Panc1 (cell line): ENCODE results near the gene ADARB2. TPM values are rescaled to one million over a fixed set of nuclear protein-coding genes. Genes with fewer than 3 reads are reported as not detected.

ENCODE experiments used
- ATAC-seq: fragments of 200-7000 bp; cut with Tn5 transposase; 2 replicates; pipeline ENCODE4 v1.9.1; 2020; ENCODE audit warnings: mild to moderate bottlenecking, moderate library complexity
- BruUV-seq: library from RNA; stranded (reverse); fragments of 400-500 nt; replicated peaks from 2 replicates; lab custom pipeline; 2021; lab: Mats Ljungman, UMichigan
- CTCF ChIA-PET: fragments of 300-600 bp; sonication (Branson Sonifier 250); formaldehyde crosslinking; loops from one replicate; lab custom pipeline; 2022; ENCODE audit warnings: antibody characterized with exemption; lab: Charles Lee
- POLR2A ChIA-PET: fragments of 300-600 bp; sonication (Branson Sonifier 250); formaldehyde crosslinking; loops from one replicate; lab custom pipeline; 2022; ENCODE audit warnings: antibody characterized with exemption; lab: Charles Lee
- DNase-seq: peaks from one replicate; pipeline ENCODE4 v3.0.0-alpha.2; 2010; ENCODE audit warnings: low read depth, low spot score
- H3K27ac ChIP-seq: 2 replicates; pipeline ENCODE4 v1.5.1; 2011; ENCODE audit warnings: mild to moderate bottlenecking, low read length, inconsistent platforms
- H3K27me3 ChIP-seq: fragments of 200-500 bp; sonication (Bioruptor generic); 2 replicates; pipeline ENCODE4 v1.6.0; 2014; ENCODE audit warnings: low read length, inconsistent platforms; ENCODE audit not compliant: control insufficient read depth, insufficient read depth
- H3K36me3 ChIP-seq: fragments of 200-500 bp; sonication (Bioruptor generic); 2 replicates; pipeline ENCODE4 v1.5.1; 2014; ENCODE audit warnings: inconsistent platforms, mild to moderate bottlenecking, low read length, moderate library complexity; ENCODE audit not compliant: control insufficient read depth, insufficient read depth
- H3K4me1 ChIP-seq: 2 replicates; pipeline ENCODE4 v1.5.1; 2011; ENCODE audit warnings: inconsistent platforms, mild to moderate bottlenecking, low read length, moderate library complexity; ENCODE audit not compliant: control insufficient read depth, insufficient read depth
- H3K4me3 ChIP-seq, 2 experiments: 2 replicates each; pipeline ENCODE4 v1.5.1; 2011 to 2012; ENCODE audit warnings: low read depth in 2 of 2, low read length in 2 of 2, mild to moderate bottlenecking in 2 of 2, inconsistent platforms in 1 of 2, moderate library complexity in 1 of 2
- H3K9me3 ChIP-seq: fragments of 200-500 bp; sonication (Bioruptor generic); 2 replicates; pipeline ENCODE4 v1.5.1; 2014; ENCODE audit warnings: low read depth, mild to moderate bottlenecking, inconsistent platforms, low read length, moderate library complexity; ENCODE audit not compliant: control insufficient read depth, insufficient read depth
- CTCF ChIP-seq: fragments of 450-650 bp; IDR thresholded peaks from 2 replicates; pipeline ENCODE4 v1.5.1; 2017; ENCODE audit warnings: mild to moderate bottlenecking
- POLR2AphosphoS5 ChIP-seq: IDR thresholded peaks from 2 replicates; pipeline ENCODE4 v1.6.1; 2012; ENCODE audit warnings: mild to moderate bottlenecking, low read depth, low read length, moderate library complexity
- REST ChIP-seq, 2 experiments: IDR thresholded peaks; 2 replicates each; pipeline ENCODE4 v1.6.1; 2011 to 2012; ENCODE audit warnings: low read depth in 2 of 2, control low read depth in 1 of 2, low read length in 1 of 2, mild to moderate bottlenecking in 1 of 2, moderate library complexity in 1 of 2; ENCODE audit not compliant: insufficient read depth in 1 of 2
- SIN3A ChIP-seq: IDR thresholded peaks from 2 replicates; pipeline ENCODE4 v1.6.1; 2012; ENCODE audit warnings: low read depth, mild to moderate bottlenecking, low read length, moderate library complexity, borderline replicate concordance; ENCODE audit not compliant: insufficient read depth
- TCF7L2 ChIP-seq: IDR thresholded peaks from 2 replicates; pipeline ENCODE4 v1.6.1; 2011; ENCODE audit warnings: mild to moderate bottlenecking, low read depth, low read length, inconsistent platforms
- in situ Hi-C: cut with HindIII; loops from 2 replicates; pipeline ENCODE4 v1.10.0; 2016; ENCODE audit warnings: low sequenced_read_pairs, low pct_unique_long_range_greater_than_20kb
- intact Hi-C: fragments of 100-400 bp; cut with micrococcal nuclease; formaldehyde crosslinking; loops from one replicate; pipeline ENCODE4 v1.10.0; 2022; ENCODE audit not compliant: unreplicated experiment
- total RNA-seq: library from RNA; stranded (reverse); gene quantifications from one replicate; pipeline ENCODE4 v1.2.1, GENCODE V29; 2021; ENCODE audit not compliant: unreplicated experiment

The ADARB2 gene
- total RNA-seq, 1 experiment from 2014 or later = 0.31 TPM

- no peaks in the 10 kb centered on the region for H3K36me3 ChIP-seq
- no TSS peak for BruUV-seq
- H3K4me1 ChIP-seq = peaks cover 8% of the 10 kb centered on the region
- H3K27me3 ChIP-seq = peaks cover 2% of the 10 kb centered on the region; the same call in 1 of the 2 replicates
- TF ChIP-seq CTCF = no peak
- no peak for TF ChIP-seq SIN3A
- TF ChIP-seq TCF7L2 = no peak
- TF ChIP-seq POLR2AphosphoS5 = no peak
- no peak for TF ChIP-seq REST (IDR thresholded peaks at IDR 0.05; ENCODE audit: insufficient read depth in 1 of 2, low read depth in 2 of 2, low read length in 1 of 2)
- H3K9me3 ChIP-seq = no peaks in the 10 kb centered on the region
- ChIA-PET POLR2A (no interaction called here), CTCF (no interaction called here)
- no peak overlapping the region for H3K27ac ChIP-seq
- in situ Hi-C loops = no loop called here
- H3K4me3 ChIP-seq = no peak overlapping the region
- DNase-seq = no peak
- intact Hi-C loops = no loop called here
- no peak for ATAC-seq
These were observed 268.5 kb downstream of the ADARB2 start for GRCh38 chr10:1468811-1469210.

- Histone ChIP-seq H3K9me3 (no peaks in the 10 kb centered on the region), H3K36me3 (no peaks in the 10 kb centered on the region), H3K4me3 (no peak overlapping the region), H3K4me1 (peaks cover 8% of the 10 kb centered on the region), H3K27me3 (peaks cover 2% of the 10 kb centered on the region; the same call in 1 of the 2 replicates), H3K27ac (no peak overlapping the region)
- ChIA-PET POLR2A (no interaction called here), CTCF (no interaction called here)
- in situ Hi-C loops = no loop called here
- no peak for ATAC-seq
- intact Hi-C loops = no loop called here
- TF ChIP-seq POLR2AphosphoS5 (no peak), CTCF (no peak), REST (IDR thresholded peaks at IDR 0.05; ENCODE audit: insufficient read depth in 1 of 2, low read depth in 2 of 2, low read length in 1 of 2) (no peak), SIN3A (no peak)
- no peak for DNase-seq
- BruUV-seq = no TSS peak
These were observed 269.8 kb downstream of the ADARB2 start for GRCh38 chr10:1467334-1468076.
